ENCODE results near the gene TC2N.

The TC2N gene

GRCh38 chr14:91737619-91738018 is 129.7 kb downstream of the TC2N start:
- no peak overlapping the region for H3K27ac ChIP-seq

GRCh38 chr14:91732859-91733477 is 134.4 kb downstream of the TC2N start:
- TF ChIP-seq CTCF (conservative IDR thresholded peaks at IDR 0.05): no peak
- H3K27ac ChIP-seq: no peak overlapping the region

More at GRCh38 chr14:91737619-91738018, 129.7 kb downstream of the TC2N start:
- TF ChIP-seq CTCF (conservative IDR thresholded peaks at IDR 0.05): no peak

- TF ChIP-seq CTCF (conservative IDR thresholded peaks at IDR 0.05): no peak
- no peak overlapping the region for H3K27ac ChIP-seq
Measured at GRCh38 chr14:91732439-91732838, 134.9 kb downstream of the TC2N start.

- no peak within 1 kb of the TSS for H3K27ac ChIP-seq
- no peak for TF ChIP-seq CTCF (conservative IDR thresholded peaks at IDR 0.05)
Measured at GRCh38 chr14:91731986-91732385, 135.3 kb downstream of the TC2N start, which contains the start of gene CATSPERB. CATSPERB (minus strand) TSS chr14:91732086; CDS start chr14:91729479, 2,607 bp downstream.

- TF ChIP-seq CTCF (conservative IDR thresholded peaks at IDR 0.05): no peak
- no peak overlapping the region for H3K27ac ChIP-seq
Measured at GRCh38 chr14:91731018-91731417, 136.3 kb downstream of the TC2N start.

GRCh38 chr14:91729756-91730155 is 137.6 kb downstream of the TC2N start:
- no peak for TF ChIP-seq CTCF (conservative IDR thresholded peaks at IDR 0.05)
- H3K27ac ChIP-seq: no peak overlapping the region

All from VCaP (cell line).